Left ventricle myocardium inferior (tissue), 1 donor: Measurements from ENCODE around the gene SPECC1L. TPM values are rescaled to one million over a fixed set of nuclear protein-coding genes. Genes with fewer than 3 reads are reported as not detected.
"Not testable (repeated sequence)": the region's sequence is repeated elsewhere in the genome, so short reads cannot be mapped to it uniquely, and the experiment has no call there.

Experiments used
- DNase-seq: peaks from one replicate; pipeline ENCODE4 v3.0.0-alpha.2; 2020
- H3K27ac ChIP-seq: fragments of 200-600 bp; replicated peaks from 2 replicates; pipeline ENCODE4 v1.8.0; 2021
- H3K27me3 ChIP-seq: fragments of 200-600 bp; 2 replicates; pipeline ENCODE4 v1.8.0; 2021; ENCODE audit warnings: low read depth
- H3K36me3 ChIP-seq: fragments of 200-600 bp; 2 replicates; pipeline ENCODE4 v1.8.0; 2021
- H3K4me1 ChIP-seq: fragments of 200-600 bp; 2 replicates; pipeline ENCODE4 v1.8.0; 2021
- H3K4me3 ChIP-seq: fragments of 200-600 bp; 2 replicates; pipeline ENCODE4 v1.8.0; 2021; ENCODE audit warnings: mild to moderate bottlenecking, moderate library complexity
- H3K9me3 ChIP-seq: fragments of 200-600 bp; replicated peaks from 2 replicates; pipeline ENCODE4 v1.8.0; 2021
- intact Hi-C: fragments of 100-400 bp; cut with micrococcal nuclease; formaldehyde crosslinking; loops from one replicate; pipeline ENCODE4 v1.11.0; 2022
- total RNA-seq: library from RNA; stranded (reverse); fragmentation: NEBNext Ultra II Directional; extraction: Animal tissue kit (Norgen Biotek cat#: 25700); gene quantifications from one replicate; pipeline ENCODE4 v1.2.1, GENCODE V29; 2021
- TF ChIP-seq, protein P1 (sequence below): fragments of 200-600 bp; IDR thresholded peaks from 2 replicates; pipeline ENCODE4 v1.8.0; 2021; ENCODE audit warnings: antibody characterized with exemption, mild to moderate bottlenecking, borderline replicate concordance
- donor health status: DM: no; HTN: yes; CAD: no; lungs with severe emphysema.

Gene SPECC1L
- total RNA-seq, 1 donor from 2014 or later: 51.9 TPM

DNA sequence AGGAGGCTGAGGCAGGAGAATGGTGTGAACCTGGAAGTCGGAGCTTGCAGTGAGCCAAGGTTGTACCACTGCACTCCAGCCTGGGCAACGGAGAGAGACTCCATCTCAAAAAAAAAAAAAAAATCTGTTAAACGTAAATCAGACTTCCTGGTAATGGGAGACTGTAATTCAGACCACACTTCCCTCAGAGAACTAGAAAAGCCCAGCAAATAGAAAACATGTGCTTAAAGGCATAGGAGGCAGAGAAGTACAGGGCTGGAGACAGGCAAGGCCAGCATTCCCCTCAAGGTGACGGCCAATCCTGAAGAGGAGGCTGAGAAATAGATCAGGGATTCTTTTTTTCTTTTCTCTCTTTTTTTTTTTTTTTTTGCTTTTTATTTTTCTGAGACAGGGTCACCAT lies 34.0 kb upstream of the SPECC1L start:
- peaks cover 3% of the 10 kb centered on the region for H3K4me1 ChIP-seq
- no peak overlapping the region for H3K4me3 ChIP-seq
- intact Hi-C loops: no loop called here
- H3K36me3 ChIP-seq: no peaks in the 10 kb centered on the region
- TF ChIP-seq, protein P1, sequence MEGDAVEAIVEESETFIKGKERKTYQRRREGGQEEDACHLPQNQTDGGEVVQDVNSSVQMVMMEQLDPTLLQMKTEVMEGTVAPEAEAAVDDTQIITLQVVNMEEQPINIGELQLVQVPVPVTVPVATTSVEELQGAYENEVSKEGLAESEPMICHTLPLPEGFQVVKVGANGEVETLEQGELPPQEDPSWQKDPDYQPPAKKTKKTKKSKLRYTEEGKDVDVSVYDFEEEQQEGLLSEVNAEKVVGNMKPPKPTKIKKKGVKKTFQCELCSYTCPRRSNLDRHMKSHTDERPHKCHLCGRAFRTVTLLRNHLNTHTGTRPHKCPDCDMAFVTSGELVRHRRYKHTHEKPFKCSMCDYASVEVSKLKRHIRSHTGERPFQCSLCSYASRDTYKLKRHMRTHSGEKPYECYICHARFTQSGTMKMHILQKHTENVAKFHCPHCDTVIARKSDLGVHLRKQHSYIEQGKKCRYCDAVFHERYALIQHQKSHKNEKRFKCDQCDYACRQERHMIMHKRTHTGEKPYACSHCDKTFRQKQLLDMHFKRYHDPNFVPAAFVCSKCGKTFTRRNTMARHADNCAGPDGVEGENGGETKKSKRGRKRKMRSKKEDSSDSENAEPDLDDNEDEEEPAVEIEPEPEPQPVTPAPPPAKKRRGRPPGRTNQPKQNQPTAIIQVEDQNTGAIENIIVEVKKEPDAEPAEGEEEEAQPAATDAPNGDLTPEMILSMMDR: no peak
- no peaks in the 10 kb centered on the region for H3K9me3 ChIP-seq
- H3K27ac ChIP-seq: no peak overlapping the region
- DNase-seq: no peak
- no peaks in the 10 kb centered on the region for H3K27me3 ChIP-seq

DNA sequence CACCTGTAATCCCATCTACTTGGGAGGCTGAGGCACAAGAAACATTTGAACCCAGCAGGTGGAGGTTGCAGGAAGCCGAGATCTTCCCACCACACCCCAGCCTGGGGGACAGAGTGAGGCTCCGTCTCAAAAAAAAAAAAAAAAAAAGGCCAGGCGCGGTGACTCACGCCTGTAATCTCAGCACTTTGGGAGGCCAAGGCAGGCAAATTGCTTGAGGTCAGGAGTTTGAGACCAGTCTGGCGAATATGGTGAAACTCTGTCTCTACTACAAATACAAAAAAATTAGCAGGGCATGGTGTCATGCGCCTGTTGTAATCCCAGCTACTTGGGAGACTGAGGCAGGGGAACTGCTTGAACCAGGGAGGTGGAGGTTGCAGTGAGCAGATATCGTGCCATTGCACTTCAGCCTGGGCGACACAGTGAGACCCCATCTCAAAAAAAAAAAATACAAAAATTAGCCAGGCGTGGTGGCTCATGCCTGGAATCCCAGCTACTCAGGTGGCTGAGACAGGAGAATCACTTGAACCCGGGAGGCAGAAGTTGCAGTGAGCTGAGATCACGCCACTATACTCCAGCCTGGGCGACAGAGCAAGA lies 32.4 kb upstream of the SPECC1L start:
- H3K4me3 ChIP-seq, DNase-seq, H3K9me3 ChIP-seq, H3K36me3 ChIP-seq, intact Hi-C loops, H3K27ac ChIP-seq, H3K27me3 ChIP-seq: not testable (repeated sequence)
- peaks cover 13% of the 10 kb centered on the region for H3K4me1 ChIP-seq

DNA sequence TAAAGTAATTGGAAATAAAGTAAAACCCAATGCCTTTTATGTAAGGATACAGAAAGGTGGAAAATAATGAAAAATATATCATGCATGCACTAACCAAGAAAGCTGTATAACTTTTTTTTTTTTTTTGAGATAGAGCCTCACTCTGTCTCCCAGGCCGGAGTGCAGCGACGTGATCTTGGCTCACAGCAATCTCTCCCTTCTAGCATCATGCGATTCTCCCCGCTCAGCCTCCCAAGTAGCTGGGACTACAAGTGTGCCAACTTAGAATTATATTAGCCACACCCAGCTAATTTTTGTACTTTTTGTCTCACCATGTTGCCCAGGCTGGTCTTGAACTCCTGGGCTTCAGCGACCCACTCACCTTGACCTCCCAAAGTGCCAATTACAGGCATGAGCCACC lies 30.2 kb upstream of the SPECC1L start:
- H3K4me1 ChIP-seq: peaks cover 22% of the 10 kb centered on the region
- H3K27ac ChIP-seq: peak overlapping the region; percentile 54
- TF ChIP-seq, protein P1: no peak
- intact Hi-C loops: no loop called here
- no peaks in the 10 kb centered on the region for H3K27me3 ChIP-seq
- H3K4me3 ChIP-seq: no peak overlapping the region
- H3K9me3 ChIP-seq: no peaks in the 10 kb centered on the region
- H3K36me3 ChIP-seq: no peaks in the 10 kb centered on the region
- no peak for DNase-seq

DNA sequence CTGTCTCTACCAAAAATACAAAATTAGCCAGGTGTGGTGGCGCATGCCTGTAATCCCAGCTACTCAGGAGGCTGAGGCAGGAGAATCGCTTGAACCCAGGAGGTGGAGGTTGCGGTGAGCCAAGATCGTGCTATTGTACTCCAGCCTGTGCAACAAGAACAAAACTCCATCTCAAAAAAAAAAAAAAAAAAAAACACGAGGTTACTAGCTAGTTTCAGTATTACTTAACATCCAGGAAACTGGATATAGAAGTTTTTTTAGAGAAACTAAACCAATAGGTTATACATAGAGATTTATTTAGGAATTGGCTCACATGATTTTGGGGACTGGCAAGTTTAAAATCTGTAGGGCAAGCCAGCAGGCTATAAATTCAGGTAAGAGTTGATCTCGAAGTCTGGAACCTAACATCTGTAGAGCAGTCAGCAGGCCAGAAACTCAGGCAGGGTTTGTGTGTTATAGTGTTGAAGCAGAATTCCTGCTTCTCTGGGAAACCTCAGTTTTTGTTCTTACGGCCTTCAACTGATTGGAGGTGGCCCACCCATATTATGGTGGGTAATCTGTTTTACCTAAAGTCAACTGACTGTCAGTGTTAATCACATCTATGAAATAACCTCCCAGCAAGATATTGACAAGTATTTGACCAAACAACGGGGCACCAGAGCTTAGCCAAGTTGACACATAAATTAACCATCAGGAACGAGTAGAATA lies 29.5 kb upstream of the SPECC1L start:
- H3K27ac ChIP-seq: peak overlapping the region; percentile 54
- DNase-seq, intact Hi-C loops: not testable (repeated sequence)

DNA sequence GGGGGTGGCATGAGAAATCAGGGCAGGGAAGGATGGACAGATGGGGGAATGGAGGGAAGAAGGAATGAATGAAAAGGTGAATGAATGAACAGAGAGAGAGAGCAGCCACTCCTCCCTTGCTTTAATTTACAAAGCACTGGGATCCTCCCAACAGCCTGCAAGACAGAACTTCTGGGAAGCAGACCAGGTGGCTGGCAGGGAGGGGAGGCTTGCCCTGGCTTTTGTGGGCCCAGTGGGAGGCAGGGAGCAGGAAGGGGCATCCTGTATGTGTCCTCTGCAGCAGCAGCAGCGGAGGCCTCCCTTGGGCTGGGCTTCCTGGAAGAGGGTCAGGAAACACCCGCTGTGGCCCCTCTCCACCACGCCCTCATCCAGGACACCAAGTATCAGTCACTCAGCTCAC lies 27.2 kb upstream of the SPECC1L start:
- Histone ChIP-seq H3K27ac (peak overlapping the region; percentile 97), H3K4me3 (peak overlapping the region; percentile 68), H3K4me1 (peaks cover 48% of the 10 kb centered on the region)
- H3K9me3 ChIP-seq, H3K27me3 ChIP-seq, H3K36me3 ChIP-seq, intact Hi-C loops: not testable (repeated sequence)
- DNase-seq: peak; percentile 49

More for the DNA sequence above, 29.5 kb upstream of the SPECC1L start:
- H3K36me3 ChIP-seq, H3K4me3 ChIP-seq, H3K9me3 ChIP-seq, H3K27me3 ChIP-seq: not testable (repeated sequence)
- peaks cover 28% of the 10 kb centered on the region for H3K4me1 ChIP-seq

DNA sequence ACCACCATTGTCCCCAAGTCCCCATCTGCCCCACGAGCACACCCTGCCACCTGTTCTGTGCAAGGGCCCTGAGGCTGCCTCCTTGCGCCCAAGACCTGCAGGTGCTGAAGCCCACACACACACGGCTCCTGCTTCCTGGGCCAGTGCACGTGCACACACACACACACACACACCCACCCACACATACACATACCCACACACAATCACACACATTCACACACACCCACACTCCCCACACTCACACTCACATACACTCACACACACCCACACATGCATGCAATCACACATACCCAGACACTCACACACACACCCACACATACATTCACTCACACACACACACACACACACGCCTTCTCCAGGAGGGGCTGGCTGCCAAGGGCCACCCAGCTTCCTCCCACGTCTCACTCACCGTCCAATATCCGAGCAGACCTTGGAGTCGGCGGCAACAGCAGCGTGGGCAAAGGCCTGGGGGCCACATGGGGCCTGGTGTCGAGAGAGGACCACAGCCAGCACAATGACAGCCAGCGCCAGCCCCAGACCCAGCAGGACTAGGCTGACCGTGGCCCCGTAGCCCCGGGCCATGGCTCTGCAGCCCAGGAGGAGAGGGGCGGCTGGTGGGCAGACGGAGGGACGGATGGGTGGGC lies 26.4 kb upstream of the SPECC1L start:
- DNase-seq: peak; percentile 50
- no peaks in the 10 kb centered on the region for H3K36me3 ChIP-seq
- H3K4me3 ChIP-seq: peak overlapping the region; percentile 68
- TF ChIP-seq, protein P1: no peak
- intact Hi-C loops: no loop called here
- H3K4me1 ChIP-seq: peaks cover 48% of the 10 kb centered on the region
- H3K27ac ChIP-seq: peak overlapping the region; percentile 97
- H3K9me3 ChIP-seq: no peaks in the 10 kb centered on the region
- H3K27me3 ChIP-seq: no peaks in the 10 kb centered on the region

DNA sequence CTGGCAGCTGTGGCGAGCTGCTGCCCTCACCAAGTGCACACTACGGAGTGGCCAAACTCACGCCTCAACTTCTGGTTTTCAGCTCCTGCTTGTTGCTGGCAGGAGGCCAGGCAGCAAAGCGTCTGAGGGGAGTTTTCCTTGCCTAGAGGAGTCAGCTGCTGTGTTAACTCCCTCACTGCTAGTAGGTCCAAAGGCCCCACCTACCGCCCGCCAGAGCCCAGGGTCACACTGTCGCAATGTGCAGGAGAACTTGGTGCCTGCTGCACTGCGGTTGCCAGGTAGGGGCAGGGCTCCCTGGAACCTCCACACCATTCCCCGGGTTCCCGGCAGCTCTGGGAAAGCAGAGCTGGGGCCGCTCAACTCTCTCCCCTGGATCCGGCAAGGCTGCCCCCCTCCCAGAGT lies 25.6 kb upstream of the SPECC1L start, which contains the start of gene GGT5:
Gene GGT5, minus strand, starts transcription at position 53 of the 402 bp plus-strand sequence. CDS start 357 bp downstream, outside the sequence.
- not testable (repeated sequence) for H3K27me3 ChIP-seq, H3K9me3 ChIP-seq, H3K36me3 ChIP-seq
- peak within 1 kb of the TSS; percentile 68 for H3K4me3 ChIP-seq
- intact Hi-C loops: loop anchor here (5.0 kb wide), 1 partner anchor 53 kb away; no protein-coding TSS in a partner anchor
- H3K27ac ChIP-seq: peak within 1 kb of the TSS; percentile 97
- peak; percentile 68 for DNase-seq
- H3K4me1 ChIP-seq: peaks cover 48% of the 10 kb centered on the region

DNA sequence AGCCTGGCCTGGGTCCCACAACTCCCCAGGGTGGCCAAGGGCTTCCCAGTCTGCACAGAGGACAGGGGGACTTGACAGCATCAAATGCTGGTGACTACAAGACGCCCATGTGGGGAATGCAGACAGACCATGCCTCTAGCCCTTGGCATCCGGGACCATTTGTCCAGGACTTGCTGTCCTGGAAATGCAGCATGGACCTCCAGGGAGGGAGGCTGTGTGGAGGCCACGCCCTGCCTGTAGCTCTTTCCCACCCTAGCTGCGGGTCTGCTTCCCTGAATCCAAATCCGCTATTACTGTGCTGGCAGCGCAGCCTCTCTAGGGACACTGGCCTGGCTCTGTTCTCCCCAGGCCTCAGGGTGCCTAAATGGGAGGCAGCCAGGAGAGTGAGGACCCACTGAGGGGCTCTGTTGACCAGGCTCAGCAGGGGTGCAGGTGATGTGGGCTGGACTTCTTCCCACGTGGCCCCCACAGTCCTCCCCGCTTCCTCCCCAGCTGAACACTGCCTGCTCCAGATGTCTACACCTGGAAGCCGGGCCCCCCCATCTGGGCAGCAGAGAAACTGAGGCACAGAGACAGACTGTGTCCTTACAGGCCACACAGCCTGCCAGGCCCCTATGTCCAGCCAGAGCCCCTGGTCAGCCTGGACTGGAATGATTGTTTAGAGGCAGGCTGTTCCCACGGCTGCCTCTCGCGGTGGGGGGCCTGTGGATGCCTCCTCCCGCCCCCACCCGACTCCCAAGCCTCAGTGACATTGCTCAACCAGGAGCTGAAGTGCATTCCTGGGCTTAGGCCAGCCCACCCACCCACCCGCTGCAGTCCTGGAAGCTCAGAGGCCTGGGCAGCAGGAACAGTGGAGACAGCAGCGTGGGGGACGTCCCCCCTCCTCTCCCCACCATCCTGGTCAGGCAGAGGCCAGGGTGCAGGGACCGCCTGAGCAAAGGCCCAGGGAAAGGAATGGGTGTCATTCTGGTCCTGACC lies 24.8 kb upstream of the SPECC1L start:
- H3K4me1 ChIP-seq: peaks cover 48% of the 10 kb centered on the region
- H3K9me3 ChIP-seq, H3K36me3 ChIP-seq, H3K27me3 ChIP-seq: not testable (repeated sequence)
- intact Hi-C loops: loop anchor here (5.0 kb wide), 1 partner anchor 54 kb away; no protein-coding TSS in a partner anchor
- DNase-seq: peak; percentile 88
- H3K27ac ChIP-seq: peak overlapping the region; percentile 97
- peak overlapping the region; percentile 68 for H3K4me3 ChIP-seq
